GM18508 (cell line): ENCODE results near the gene ABR.
"Not testable (repeated sequence)": the region's sequence is repeated elsewhere in the genome, so short reads cannot be mapped to it uniquely, and the experiment has no call there.

Experiments
- ATAC-seq: cut with Tn5 transposase; IDR thresholded peaks from one replicate; pipeline ENCODE4 v1.9.1; 2021; ENCODE audit warnings: moderate number of reproducible peaks; ENCODE audit not compliant: insufficient read depth, unreplicated experiment

ABR gene

GRCh38 chr17:1154704-1155103, 25.1 kb downstream of the ABR start:
- no peak for ATAC-seq

- ATAC-seq, result no peak
These were observed 25.8 kb downstream of the ABR start for GRCh38 chr17:1153795-1154546.

GRCh38 chr17:1152582-1152981, 27.2 kb downstream of the ABR start:
- ATAC-seq, result not testable (repeated sequence)

- ATAC-seq, result no peak
These were observed 28.7 kb downstream of the ABR start for GRCh38 chr17:1150863-1151600.

- ATAC-seq, result no peak
These were observed 29.9 kb downstream of the ABR start for GRCh38 chr17:1149869-1150268.

- no peak for ATAC-seq
These were observed 32.1 kb downstream of the ABR start for GRCh38 chr17:1147664-1148063.

GRCh38 chr17:1146561-1147265, 33.1 kb downstream of the ABR start:
- no peak for ATAC-seq

- ATAC-seq, result no peak
These were observed 34.3 kb downstream of the ABR start for GRCh38 chr17:1145311-1145986.

- no peak for ATAC-seq
These were observed 35.6 kb downstream of the ABR start for GRCh38 chr17:1144162-1144561.

GRCh38 chr17:1143573-1143972, 36.2 kb downstream of the ABR start:
- no peak for ATAC-seq

GRCh38 chr17:1142561-1142971, 37.2 kb downstream of the ABR start:
- no peak for ATAC-seq

- no peak for ATAC-seq
These were observed 42.3 kb downstream of the ABR start for GRCh38 chr17:1137465-1137894.

- no peak for ATAC-seq
These were observed 43.0 kb downstream of the ABR start for GRCh38 chr17:1136748-1137147.

- no peak for ATAC-seq
These were observed 45.0 kb downstream of the ABR start for GRCh38 chr17:1134634-1135324.

- no peak for ATAC-seq
These were observed 49.6 kb downstream of the ABR start for GRCh38 chr17:1130191-1130590.

- not testable (repeated sequence) for ATAC-seq
These were observed 51.3 kb downstream of the ABR start for GRCh38 chr17:1128463-1128862.

GRCh38 chr17:1126801-1127550, 52.8 kb downstream of the ABR start:
- ATAC-seq, result no peak

- ATAC-seq, result no peak
These were observed 53.5 kb downstream of the ABR start for GRCh38 chr17:1126250-1126797.

GRCh38 chr17:1125788-1126145, 54.0 kb downstream of the ABR start:
- ATAC-seq, result no peak
